OCI-LY7 (cell line): ENCODE data around the gene ADAMTS17.

Experiments used
- EZH2phosphoT487 ChIP-seq: fragments of 200-600 bp; sonication (generic); IDR thresholded peaks from 2 replicates; pipeline ENCODE4 v1.6.1; 2018; ENCODE audit warnings: low read depth, borderline replicate concordance, mild to moderate bottlenecking, mixed run types, antibody characterized with exemption, low read length, moderate library complexity, mixed read lengths
- TF ChIP-seq, protein P1 (sequence below): fragments of 200-600 bp; sonication (generic); conservative IDR thresholded peaks from 2 replicates; pipeline ENCODE4 v1.5.1; 2014; ENCODE audit warnings: mild to moderate bottlenecking, antibody characterized with exemption, low read length, moderate library complexity, mixed read lengths

DNA sequence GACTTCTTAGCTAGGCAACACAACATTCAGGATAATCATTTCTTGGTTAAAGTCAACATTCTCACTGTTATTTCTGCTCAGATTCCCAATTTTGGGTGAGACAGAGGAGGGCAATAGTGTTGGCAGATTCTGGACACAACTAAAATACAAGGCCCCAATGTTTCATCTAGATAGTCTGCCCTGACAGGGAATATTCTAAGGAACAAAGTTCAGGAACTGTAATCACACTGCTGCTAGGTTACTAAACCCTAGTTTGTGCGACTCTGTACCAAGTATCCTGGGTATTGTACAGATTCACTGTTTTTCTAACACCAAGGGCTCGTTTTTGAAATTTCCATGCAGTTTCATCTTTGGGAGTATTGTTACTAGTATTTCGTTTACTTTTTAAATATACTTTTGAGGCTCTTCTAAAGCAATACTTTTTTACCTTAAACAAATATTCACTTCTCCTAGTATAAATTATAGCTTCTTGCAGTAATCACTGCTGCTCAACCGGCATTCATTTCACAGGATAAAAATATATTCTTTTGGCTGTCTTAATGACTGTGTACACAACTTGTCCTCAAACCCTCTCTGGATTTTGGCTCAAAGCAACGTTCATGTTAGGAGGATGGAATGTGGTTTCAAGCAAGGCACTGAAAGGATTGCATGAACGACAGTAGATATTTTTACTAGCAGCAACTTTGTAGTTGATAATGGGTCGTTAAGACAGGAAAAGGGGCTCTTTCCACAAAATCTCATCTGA is 167.4 kb downstream of the ADAMTS17 start:
- TF ChIP-seq, protein P1, sequence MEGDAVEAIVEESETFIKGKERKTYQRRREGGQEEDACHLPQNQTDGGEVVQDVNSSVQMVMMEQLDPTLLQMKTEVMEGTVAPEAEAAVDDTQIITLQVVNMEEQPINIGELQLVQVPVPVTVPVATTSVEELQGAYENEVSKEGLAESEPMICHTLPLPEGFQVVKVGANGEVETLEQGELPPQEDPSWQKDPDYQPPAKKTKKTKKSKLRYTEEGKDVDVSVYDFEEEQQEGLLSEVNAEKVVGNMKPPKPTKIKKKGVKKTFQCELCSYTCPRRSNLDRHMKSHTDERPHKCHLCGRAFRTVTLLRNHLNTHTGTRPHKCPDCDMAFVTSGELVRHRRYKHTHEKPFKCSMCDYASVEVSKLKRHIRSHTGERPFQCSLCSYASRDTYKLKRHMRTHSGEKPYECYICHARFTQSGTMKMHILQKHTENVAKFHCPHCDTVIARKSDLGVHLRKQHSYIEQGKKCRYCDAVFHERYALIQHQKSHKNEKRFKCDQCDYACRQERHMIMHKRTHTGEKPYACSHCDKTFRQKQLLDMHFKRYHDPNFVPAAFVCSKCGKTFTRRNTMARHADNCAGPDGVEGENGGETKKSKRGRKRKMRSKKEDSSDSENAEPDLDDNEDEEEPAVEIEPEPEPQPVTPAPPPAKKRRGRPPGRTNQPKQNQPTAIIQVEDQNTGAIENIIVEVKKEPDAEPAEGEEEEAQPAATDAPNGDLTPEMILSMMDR, result no peak
- TF ChIP-seq EZH2phosphoT487, result no peak
